HEK293 (cell line): ENCODE data around the gene C17orf67.

ENCODE experiments used
- CTCF ChIA-PET: fragments of 350-600 bp; formaldehyde crosslinking; extraction: SDS; loops from one replicate; lab custom pipeline; 2021; ENCODE audit warnings: antibody characterized with exemption; lab: Yijun Ruan, JAX
- POLR2A ChIA-PET: fragments of 300-600 bp; formaldehyde crosslinking; extraction: SDS; loops from one replicate; lab custom pipeline; 2020; ENCODE audit warnings: antibody characterized with exemption, inconsistent platforms; lab: Yijun Ruan, JAX
- H3K27ac ChIP-seq: fragments of 200-500 bp; sonication (Bioruptor generic); 2 replicates; pipeline ENCODE4 v1.5.1; 2014; ENCODE audit warnings: low read depth, low read length, control low read depth, inconsistent platforms; ENCODE audit errors: extremely low read depth
- H3K36me3 ChIP-seq, 2 experiments: fragments of 200-500 bp in 1 of 2; sonication (Bioruptor generic) in 1 of 2; 1 replicate in 1 of 2; 2 replicates in 1 of 2; pipeline ENCODE4 v1.5.1; 2014 to 2017; ENCODE audit warnings: inconsistent platforms in 2 of 2, low read length in 2 of 2; ENCODE audit not compliant: control insufficient read depth in 2 of 2, insufficient read depth in 1 of 2
- H3K4me1 ChIP-seq: fragments of 200-500 bp; sonication (Bioruptor generic); 2 replicates; pipeline ENCODE4 v1.5.1; 2014; ENCODE audit warnings: mild to moderate bottlenecking, low read length, inconsistent platforms; ENCODE audit not compliant: control insufficient read depth, insufficient read depth
- H3K4me3 ChIP-seq: 2 replicates; pipeline ENCODE4 v1.5.1; 2011; ENCODE audit warnings: low read depth, mild to moderate bottlenecking, control low read depth, low read length, moderate library complexity
- H3K9me3 ChIP-seq: fragments of 200-500 bp; sonication (Bioruptor generic); 2 replicates; pipeline ENCODE4 v1.5.1; 2014; ENCODE audit warnings: low read depth, low read length, inconsistent platforms; ENCODE audit not compliant: control insufficient read depth, insufficient read depth
- EGR2 ChIP-seq: fragments of 450-650 bp; formaldehyde crosslinking; IDR thresholded peaks from 2 replicates; pipeline ENCODE4 v1.5.1; 2016; ENCODE audit warnings: low read depth, missing biosample characterization, missing genetic modification characterization
- GLIS2 ChIP-seq: fragments of 450-650 bp; formaldehyde crosslinking; IDR thresholded peaks from 2 replicates; pipeline ENCODE4 v1.5.1; 2016; ENCODE audit warnings: missing biosample characterization, missing genetic modification characterization
- IKZF3 ChIP-seq: fragments of 450-650 bp; IDR thresholded peaks from 2 replicates; pipeline ENCODE4 v1.5.0; 2018; ENCODE audit warnings: missing biosample characterization, mild to moderate bottlenecking, missing genetic modification characterization, moderate library complexity
- KLF10 ChIP-seq: fragments of 450-650 bp; IDR thresholded peaks from 2 replicates; pipeline ENCODE4 v1.5.1; 2018; ENCODE audit warnings: missing biosample characterization, mild to moderate bottlenecking, missing genetic modification characterization
- KLF8 ChIP-seq: fragments of 450-650 bp; formaldehyde crosslinking; IDR thresholded peaks from 2 replicates; pipeline ENCODE4 v1.5.1; 2016; ENCODE audit warnings: missing biosample characterization, missing genetic modification characterization
- KLF9 ChIP-seq: fragments of 450-650 bp; formaldehyde crosslinking; IDR thresholded peaks from 2 replicates; pipeline ENCODE4 v1.5.1; 2016; ENCODE audit warnings: missing biosample characterization, missing genetic modification characterization, low read depth
- SP2 ChIP-seq: fragments of 450-650 bp; formaldehyde crosslinking; IDR thresholded peaks from 2 replicates; pipeline ENCODE4 v1.5.1; 2016; ENCODE audit warnings: missing biosample characterization, missing genetic modification characterization
- SP3 ChIP-seq: fragments of 450-650 bp; formaldehyde crosslinking; IDR thresholded peaks from 2 replicates; pipeline ENCODE4 v1.5.1; 2016; ENCODE audit warnings: missing biosample characterization, missing genetic modification characterization
- TCF7L2 ChIP-seq: IDR thresholded peaks from 2 replicates; pipeline ENCODE4 v1.6.1; 2011; ENCODE audit warnings: low read depth, mild to moderate bottlenecking, inconsistent platforms, low read length, moderate library complexity, borderline replicate concordance
- YY1 ChIP-seq: fragments of 450-650 bp; formaldehyde crosslinking; IDR thresholded peaks from 2 replicates; pipeline ENCODE4 v1.5.1; 2018; ENCODE audit warnings: missing biosample characterization, missing genetic modification characterization
- ZFHX2 ChIP-seq: fragments of 450-650 bp; formaldehyde crosslinking; conservative IDR thresholded peaks from 2 replicates; pipeline ENCODE4 v1.5.1; 2016; ENCODE audit warnings: missing biosample characterization, missing genetic modification characterization
- ZNF174 ChIP-seq: fragments of 450-650 bp; formaldehyde crosslinking; IDR thresholded peaks from 2 replicates; pipeline ENCODE4 v1.5.0; 2017; ENCODE audit warnings: missing biosample characterization, mild to moderate bottlenecking, missing genetic modification characterization
- ZNF501 ChIP-seq: fragments of 450-650 bp; formaldehyde crosslinking; IDR thresholded peaks from 2 replicates; pipeline ENCODE4 v1.5.1; 2016; ENCODE audit warnings: missing biosample characterization, missing genetic modification characterization
- ZNF530 ChIP-seq: fragments of 450-650 bp; formaldehyde crosslinking; IDR thresholded peaks from 2 replicates; pipeline ENCODE4 v1.5.1; 2016; ENCODE audit warnings: low read depth, missing biosample characterization, missing genetic modification characterization
- ZNF549 ChIP-seq: fragments of 450-650 bp; IDR thresholded peaks from 2 replicates; pipeline ENCODE4 v1.5.1; 2018; ENCODE audit warnings: missing biosample characterization, missing genetic modification characterization, mild to moderate bottlenecking, inconsistent platforms, moderate library complexity
- ZNF561 ChIP-seq: fragments of 450-650 bp; IDR thresholded peaks from 2 replicates; pipeline ENCODE4 v1.5.1; 2018; ENCODE audit warnings: missing biosample characterization, missing genetic modification characterization, borderline replicate concordance
- ZNF596 ChIP-seq: fragments of 450-650 bp; IDR thresholded peaks from 2 replicates; pipeline ENCODE4 v1.5.0; 2018; ENCODE audit warnings: missing biosample characterization, mild to moderate bottlenecking, missing genetic modification characterization, moderate library complexity
- ZNF623 ChIP-seq: fragments of 450-650 bp; formaldehyde crosslinking; IDR thresholded peaks from 2 replicates; pipeline ENCODE4 v1.5.1; 2016; ENCODE audit warnings: missing biosample characterization, missing genetic modification characterization
- ZNF626 ChIP-seq: fragments of 450-650 bp; sonication (Bioruptor Pico); formaldehyde crosslinking; IDR thresholded peaks from 2 replicates; pipeline ENCODE4 v1.5.1; 2018; ENCODE audit warnings: missing biosample characterization, missing genetic modification characterization, inconsistent platforms
- ZNF660 ChIP-seq: fragments of 450-650 bp; IDR thresholded peaks from 2 replicates; pipeline ENCODE4 v1.5.1; 2018; ENCODE audit warnings: missing biosample characterization, mild to moderate bottlenecking, missing genetic modification characterization
- ZNF677 ChIP-seq: fragments of 450-650 bp; IDR thresholded peaks from 2 replicates; pipeline ENCODE4 v1.5.0; 2018; ENCODE audit warnings: missing biosample characterization, mild to moderate bottlenecking, missing genetic modification characterization, moderate library complexity
- ZSCAN30 ChIP-seq: fragments of 450-650 bp; IDR thresholded peaks from 2 replicates; pipeline ENCODE4 v1.5.1; 2018; ENCODE audit warnings: missing biosample characterization, mild to moderate bottlenecking, missing genetic modification characterization, moderate library complexity
- TF ChIP-seq, protein P1 (sequence below): sonication (generic); formaldehyde crosslinking; IDR thresholded peaks from 2 replicates; pipeline ENCODE4 v1.8.1; 2022; ENCODE audit warnings: mild to moderate bottlenecking, moderate library complexity, missing genetic modification reagents
- TF ChIP-seq, protein P2 (sequence below): fragments of 450-650 bp; formaldehyde crosslinking; IDR thresholded peaks from 2 replicates; pipeline ENCODE4 v1.5.1; 2016; ENCODE audit warnings: missing biosample characterization, missing genetic modification characterization
- TF ChIP-seq, protein P3 (sequence below): fragments of 450-650 bp; formaldehyde crosslinking; IDR thresholded peaks from 2 replicates; pipeline ENCODE4 v1.5.1; 2017; ENCODE audit warnings: missing biosample characterization, missing genetic modification characterization
- TF ChIP-seq, protein P4 (sequence below): fragments of 450-650 bp; formaldehyde crosslinking; IDR thresholded peaks from 2 replicates; pipeline ENCODE4 v1.5.1; 2017; ENCODE audit warnings: missing biosample characterization, mild to moderate bottlenecking, missing genetic modification characterization, moderate library complexity
- TF ChIP-seq, protein P5 (sequence below): fragments of 450-650 bp; IDR thresholded peaks from 2 replicates; pipeline ENCODE4 v1.5.1; 2018; ENCODE audit warnings: missing biosample characterization, missing genetic modification characterization
- TF ChIP-seq, protein P6 (sequence below): fragments of 450-650 bp; formaldehyde crosslinking; IDR thresholded peaks from 2 replicates; pipeline ENCODE4 v1.5.1; 2017; ENCODE audit warnings: missing biosample characterization, missing genetic modification characterization

C17orf67 gene, protein sequence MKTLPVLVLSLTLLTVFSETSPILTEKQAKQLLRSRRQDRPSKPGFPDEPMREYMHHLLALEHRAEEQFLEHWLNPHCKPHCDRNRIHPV

DNA sequence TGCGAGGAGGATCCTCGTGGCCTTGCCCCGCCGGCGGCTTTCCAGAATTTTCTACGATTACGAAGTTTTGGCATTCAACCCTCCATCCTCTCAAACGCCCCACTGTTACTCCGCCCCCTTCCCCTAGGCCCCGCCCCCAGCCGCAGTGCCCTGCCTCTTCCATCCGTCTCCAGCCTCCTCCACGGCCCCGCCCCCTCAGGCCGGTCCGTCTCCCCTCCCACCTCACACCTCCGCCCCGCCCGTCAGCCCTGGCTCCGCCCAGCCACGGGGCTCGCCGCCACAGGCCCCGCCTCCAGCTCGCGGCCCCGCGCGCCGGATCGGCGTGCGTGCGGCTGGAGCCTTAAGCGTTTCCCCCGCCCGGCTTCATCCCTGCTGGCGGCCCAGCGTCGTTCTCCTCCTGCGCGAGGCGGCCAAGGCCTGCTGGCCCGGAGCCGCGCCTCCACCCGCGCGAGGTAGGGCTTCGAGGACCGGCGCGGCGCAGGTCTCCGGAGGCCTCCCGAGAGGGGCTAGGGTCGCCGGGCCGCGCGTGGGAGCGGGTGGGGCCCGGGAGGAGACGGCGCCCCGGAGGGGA, at the start of gene C17orf67, which contains the start of gene DGKE:
Gene C17orf67, minus strand, starts transcription at position 112 of the 571 bp plus-strand sequence. CDS start 18,110 bp downstream, outside the sequence.
Gene DGKE, plus strand, starts transcription at position 343 of the 571 bp plus-strand sequence. CDS start 645 bp downstream, outside the sequence.
- Histone ChIP-seq H3K9me3 (no peaks in the 10 kb centered on the region), H3K4me3 (peak within 1 kb of the TSS; percentile 69), H3K36me3 (peaks cover 24 to 33% of the 10 kb centered on the region in 2 experiments), H3K4me1 (peaks cover 23% of the 10 kb centered on the region), H3K27ac (peak within 1 kb of the TSS; percentile 95)
- CTCF ChIA-PET = interaction anchor here (0.7 to 2.3 kb wide), 2 partner anchors 14 to 335 kb away, joined by 3 to 18 read pairs; no protein-coding TSS in a partner anchor
- TF ChIP-seq TCF7L2 (no peak), SP2 (peak; percentile 84), ZNF501 (tag by site-specific recombination) (no peak), ZFHX2 (tag by site-specific recombination) (peak; percentile 86), KLF9 (tag by site-specific recombination) (peak; percentile 80), ZNF174 (0 out of 2 replicates have a peak, but pooled peaks have one; percentile 74), ZNF530 (tag by site-specific recombination) (no peak), KLF8 (tag by site-specific recombination) (peak; percentile 67), ZSCAN30 (peak; percentile 85), ZNF660 (tag by site-specific recombination) (peak; percentile 23), ZNF626 (tag by site-specific recombination) (peak; percentile 55; the same call in 1 of the 2 replicates), ZNF677 (tag by site-specific recombination) (0 out of 2 replicates have a peak, but pooled peaks have one; percentile 43), ZNF549 (tag by site-specific recombination) (0 out of 2 replicates have a peak, but pooled peaks have one; percentile 34), ZNF561 (peak; percentile 62; the same call in 1 of the 2 replicates), GLIS2 (tag by site-specific recombination) (no peak), ZNF623 (no peak), IKZF3 (peak; percentile 31; the same call in 1 of the 2 replicates), ZNF596 (tag by site-specific recombination) (peak; percentile 54; the same call in 1 of the 2 replicates), KLF10 (tag by site-specific recombination) (peak; percentile 99), EGR2 (tag by site-specific recombination) (peak; percentile 57; the same call in 1 of the 2 replicates), SP3 (tag by site-specific recombination) (peak; percentile 81), YY1 (peak; percentile 36; the same call in 1 of the 2 replicates)
- TF ChIP-seq, protein P1, sequence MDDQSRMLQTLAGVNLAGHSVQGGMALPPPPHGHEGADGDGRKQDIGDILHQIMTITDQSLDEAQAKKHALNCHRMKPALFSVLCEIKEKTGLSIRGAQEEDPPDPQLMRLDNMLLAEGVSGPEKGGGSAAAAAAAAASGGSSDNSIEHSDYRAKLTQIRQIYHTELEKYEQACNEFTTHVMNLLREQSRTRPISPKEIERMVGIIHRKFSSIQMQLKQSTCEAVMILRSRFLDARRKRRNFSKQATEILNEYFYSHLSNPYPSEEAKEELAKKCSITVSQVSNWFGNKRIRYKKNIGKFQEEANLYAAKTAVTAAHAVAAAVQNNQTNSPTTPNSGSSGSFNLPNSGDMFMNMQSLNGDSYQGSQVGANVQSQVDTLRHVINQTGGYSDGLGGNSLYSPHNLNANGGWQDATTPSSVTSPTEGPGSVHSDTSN (CRISPR knock-in tag) = peak; percentile 56
- TF ChIP-seq, protein P2, sequence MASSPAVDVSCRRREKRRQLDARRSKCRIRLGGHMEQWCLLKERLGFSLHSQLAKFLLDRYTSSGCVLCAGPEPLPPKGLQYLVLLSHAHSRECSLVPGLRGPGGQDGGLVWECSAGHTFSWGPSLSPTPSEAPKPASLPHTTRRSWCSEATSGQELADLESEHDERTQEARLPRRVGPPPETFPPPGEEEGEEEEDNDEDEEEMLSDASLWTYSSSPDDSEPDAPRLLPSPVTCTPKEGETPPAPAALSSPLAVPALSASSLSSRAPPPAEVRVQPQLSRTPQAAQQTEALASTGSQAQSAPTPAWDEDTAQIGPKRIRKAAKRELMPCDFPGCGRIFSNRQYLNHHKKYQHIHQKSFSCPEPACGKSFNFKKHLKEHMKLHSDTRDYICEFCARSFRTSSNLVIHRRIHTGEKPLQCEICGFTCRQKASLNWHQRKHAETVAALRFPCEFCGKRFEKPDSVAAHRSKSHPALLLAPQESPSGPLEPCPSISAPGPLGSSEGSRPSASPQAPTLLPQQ (tag by site-specific recombination) = peak; percentile 36; the same call in 1 of the 2 replicates
- TF ChIP-seq, protein P3, sequence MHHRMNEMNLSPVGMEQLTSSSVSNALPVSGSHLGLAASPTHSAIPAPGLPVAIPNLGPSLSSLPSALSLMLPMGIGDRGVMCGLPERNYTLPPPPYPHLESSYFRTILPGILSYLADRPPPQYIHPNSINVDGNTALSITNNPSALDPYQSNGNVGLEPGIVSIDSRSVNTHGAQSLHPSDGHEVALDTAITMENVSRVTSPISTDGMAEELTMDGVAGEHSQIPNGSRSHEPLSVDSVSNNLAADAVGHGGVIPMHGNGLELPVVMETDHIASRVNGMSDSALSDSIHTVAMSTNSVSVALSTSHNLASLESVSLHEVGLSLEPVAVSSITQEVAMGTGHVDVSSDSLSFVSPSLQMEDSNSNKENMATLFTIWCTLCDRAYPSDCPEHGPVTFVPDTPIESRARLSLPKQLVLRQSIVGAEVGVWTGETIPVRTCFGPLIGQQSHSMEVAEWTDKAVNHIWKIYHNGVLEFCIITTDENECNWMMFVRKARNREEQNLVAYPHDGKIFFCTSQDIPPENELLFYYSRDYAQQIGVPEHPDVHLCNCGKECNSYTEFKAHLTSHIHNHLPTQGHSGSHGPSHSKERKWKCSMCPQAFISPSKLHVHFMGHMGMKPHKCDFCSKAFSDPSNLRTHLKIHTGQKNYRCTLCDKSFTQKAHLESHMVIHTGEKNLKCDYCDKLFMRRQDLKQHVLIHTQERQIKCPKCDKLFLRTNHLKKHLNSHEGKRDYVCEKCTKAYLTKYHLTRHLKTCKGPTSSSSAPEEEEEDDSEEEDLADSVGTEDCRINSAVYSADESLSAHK (tag by site-specific recombination) = no peak
- TF ChIP-seq, protein P4, sequence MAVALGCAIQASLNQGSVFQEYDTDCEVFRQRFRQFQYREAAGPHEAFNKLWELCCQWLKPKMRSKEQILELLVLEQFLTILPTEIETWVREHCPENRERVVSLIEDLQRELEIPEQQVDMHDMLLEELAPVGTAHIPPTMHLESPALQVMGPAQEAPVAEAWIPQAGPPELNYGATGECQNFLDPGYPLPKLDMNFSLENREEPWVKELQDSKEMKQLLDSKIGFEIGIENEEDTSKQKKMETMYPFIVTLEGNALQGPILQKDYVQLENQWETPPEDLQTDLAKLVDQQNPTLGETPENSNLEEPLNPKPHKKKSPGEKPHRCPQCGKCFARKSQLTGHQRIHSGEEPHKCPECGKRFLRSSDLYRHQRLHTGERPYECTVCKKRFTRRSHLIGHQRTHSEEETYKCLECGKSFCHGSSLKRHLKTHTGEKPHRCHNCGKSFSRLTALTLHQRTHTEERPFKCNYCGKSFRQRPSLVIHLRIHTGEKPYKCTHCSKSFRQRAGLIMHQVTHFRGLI = peak; percentile 63; the same call in 1 of the 2 replicates
- TF ChIP-seq, protein P5, sequence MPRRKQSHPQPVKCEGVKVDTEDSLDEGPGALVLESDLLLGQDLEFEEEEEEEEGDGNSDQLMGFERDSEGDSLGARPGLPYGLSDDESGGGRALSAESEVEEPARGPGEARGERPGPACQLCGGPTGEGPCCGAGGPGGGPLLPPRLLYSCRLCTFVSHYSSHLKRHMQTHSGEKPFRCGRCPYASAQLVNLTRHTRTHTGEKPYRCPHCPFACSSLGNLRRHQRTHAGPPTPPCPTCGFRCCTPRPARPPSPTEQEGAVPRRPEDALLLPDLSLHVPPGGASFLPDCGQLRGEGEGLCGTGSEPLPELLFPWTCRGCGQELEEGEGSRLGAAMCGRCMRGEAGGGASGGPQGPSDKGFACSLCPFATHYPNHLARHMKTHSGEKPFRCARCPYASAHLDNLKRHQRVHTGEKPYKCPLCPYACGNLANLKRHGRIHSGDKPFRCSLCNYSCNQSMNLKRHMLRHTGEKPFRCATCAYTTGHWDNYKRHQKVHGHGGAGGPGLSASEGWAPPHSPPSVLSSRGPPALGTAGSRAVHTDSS (tag by site-specific recombination) = peak; percentile 36; the same call in 1 of the 2 replicates
- TF ChIP-seq, protein P6, sequence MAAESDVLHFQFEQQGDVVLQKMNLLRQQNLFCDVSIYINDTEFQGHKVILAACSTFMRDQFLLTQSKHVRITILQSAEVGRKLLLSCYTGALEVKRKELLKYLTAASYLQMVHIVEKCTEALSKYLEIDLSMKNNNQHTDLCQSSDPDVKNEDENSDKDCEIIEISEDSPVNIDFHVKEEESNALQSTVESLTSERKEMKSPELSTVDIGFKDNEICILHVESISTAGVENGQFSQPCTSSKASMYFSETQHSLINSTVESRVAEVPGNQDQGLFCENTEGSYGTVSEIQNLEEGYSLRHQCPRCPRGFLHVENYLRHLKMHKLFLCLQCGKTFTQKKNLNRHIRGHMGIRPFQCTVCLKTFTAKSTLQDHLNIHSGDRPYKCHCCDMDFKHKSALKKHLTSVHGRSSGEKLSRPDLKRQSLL (tag by site-specific recombination) = 0 out of 2 replicates have a peak, but pooled peaks have one; percentile 40
- TF ChIP-seq, all 188 proteins: peak for 22
- POLR2A ChIA-PET = interaction anchor here (0.6 to 1.0 kb wide), 7 partner anchors 8 to 251 kb away, joined by 3 to 11 read pairs (median 4); partner anchors contain the start of gene AKAP1
